ENCODE data around the gene CNTN4.
A peak's percentile ranks its signal among the peaks of the same experiment; 100 is the strongest.

CNTN4 gene

DNA sequence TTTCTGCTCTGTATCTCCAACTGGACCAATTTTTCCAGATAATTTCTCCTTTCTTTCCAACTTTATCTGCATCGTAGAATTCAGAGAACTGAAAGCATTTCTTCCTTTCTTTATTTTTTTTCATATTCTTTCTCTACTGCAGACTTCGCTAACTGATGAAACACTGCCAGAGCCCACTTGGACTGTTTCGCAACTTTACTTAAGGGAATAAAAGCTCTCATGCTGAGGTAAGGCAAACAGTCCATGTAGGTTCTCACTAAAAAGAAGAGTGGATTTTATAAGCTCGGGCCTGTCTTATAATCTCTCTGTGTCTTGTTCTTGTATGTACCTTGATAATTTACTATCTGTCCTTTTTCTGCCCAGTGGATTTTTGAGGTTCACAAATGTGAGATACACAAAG, 163.5 kb downstream of the CNTN4 start:
- DNase-seq: no peak

DNA sequence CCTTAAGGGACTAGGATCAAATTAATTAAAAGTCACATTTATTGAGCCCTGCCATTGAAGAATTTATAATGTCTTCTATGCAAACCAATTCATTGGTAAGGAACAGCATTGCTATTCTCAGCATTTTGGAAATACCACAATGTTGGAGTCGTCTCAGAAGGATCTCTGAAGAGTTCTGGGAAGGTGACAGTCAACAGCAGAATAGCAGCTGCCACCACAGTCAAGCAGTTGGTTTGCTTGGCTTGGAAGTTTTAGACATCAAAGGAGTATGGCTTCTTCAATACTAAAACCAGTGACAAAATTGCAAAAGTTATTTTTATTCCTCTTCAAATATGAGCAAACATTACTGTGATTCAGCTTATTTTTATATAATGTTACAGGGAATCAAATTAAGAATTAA, 167.9 kb downstream of the CNTN4 start:
- DNase-seq: no peak

DNA sequence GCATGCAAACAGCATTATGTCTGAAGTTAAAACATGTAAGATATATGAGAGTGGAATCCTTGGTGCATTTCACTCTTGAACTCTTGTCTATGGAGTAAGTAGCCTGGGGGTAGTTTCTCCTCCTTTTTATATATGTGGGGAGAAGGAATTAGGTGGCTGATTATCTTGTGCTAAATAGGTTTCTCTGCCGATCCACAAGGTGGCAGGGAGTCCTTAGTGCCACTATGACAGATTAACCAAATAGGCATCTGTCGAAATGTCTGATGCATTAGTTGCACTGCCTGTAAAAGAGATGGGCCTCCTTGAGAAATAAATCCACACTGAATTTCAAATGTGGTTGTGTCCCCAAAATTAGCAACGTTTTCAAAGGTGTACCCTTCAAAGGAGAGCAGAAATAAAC, 170.1 kb downstream of the CNTN4 start:
- no peak for DNase-seq

- DNase-seq: no peak
Observed at GRCh38 chr3:2274526-2274925, 175.9 kb downstream of the CNTN4 start.

GRCh38 chr3:2283818-2284217, 185.2 kb downstream of the CNTN4 start:
- DNase-seq: no peak

GRCh38 chr3:2300938-2301337, 202.3 kb downstream of the CNTN4 start:
- DNase-seq: no peak

- no peak for DNase-seq
Observed at GRCh38 chr3:2301361-2301760, 202.7 kb downstream of the CNTN4 start.

DNA sequence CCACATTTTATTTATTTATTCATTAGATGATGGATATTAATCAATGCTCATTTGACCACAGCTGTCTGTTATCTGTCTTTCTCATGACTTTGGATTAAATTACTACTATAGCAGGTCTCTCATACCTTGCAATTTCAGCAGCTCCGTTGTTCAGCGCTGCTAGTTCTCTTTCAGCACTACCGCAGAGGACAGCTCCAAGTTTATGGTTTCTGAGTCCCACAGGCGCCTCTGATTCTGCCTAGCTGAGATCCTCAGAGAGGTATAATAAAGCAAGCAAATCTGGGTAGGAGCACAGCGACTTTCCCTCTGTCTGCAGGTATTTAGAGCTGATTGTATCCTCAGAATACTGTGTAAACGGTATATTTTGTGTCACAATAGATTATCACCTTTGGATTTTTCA, 204.9 kb downstream of the CNTN4 start:
- DNase-seq: peak; percentile 6

DNA sequence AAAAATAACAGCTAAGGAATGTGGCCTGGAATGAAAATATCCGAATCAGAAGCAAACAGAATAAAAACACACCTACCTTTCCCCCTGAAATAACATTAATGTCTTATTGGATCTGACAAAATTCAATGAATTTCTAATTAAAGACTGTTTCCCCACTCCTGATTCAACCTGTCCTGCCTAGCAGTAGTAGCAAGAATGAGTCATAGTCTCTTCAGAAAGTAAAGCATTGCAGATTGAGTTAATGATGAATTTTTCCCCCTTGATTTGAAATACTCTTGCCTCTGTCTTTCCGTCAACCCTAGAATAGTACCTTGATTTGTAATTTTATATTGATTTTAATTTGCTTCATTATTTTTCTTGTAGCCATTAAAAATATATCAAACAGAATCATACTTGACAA, 212.4 kb downstream of the CNTN4 start:
- no peak for DNase-seq

DNA sequence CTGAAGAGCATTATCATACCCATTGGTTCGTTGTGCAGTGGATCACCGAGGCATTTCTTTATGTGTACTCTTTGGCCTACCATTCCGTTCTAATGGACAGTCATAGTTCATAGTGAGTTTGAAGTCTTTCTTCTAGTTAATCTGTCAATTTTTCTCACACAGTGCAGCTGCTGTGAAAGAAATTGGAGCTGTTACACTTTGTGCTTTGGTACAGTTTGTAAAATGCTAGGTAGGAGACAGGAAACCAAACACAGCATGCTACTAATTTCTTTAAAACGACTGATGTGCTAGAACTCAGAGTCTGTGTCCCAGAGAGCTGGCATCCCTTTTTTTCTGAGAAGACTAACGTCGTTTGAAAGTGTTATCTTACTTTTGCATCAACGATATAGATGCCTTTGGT, 218.9 kb downstream of the CNTN4 start:
- DNase-seq: no peak

- no peak for DNase-seq
Observed at GRCh38 chr3:2334921-2335320, 236.3 kb downstream of the CNTN4 start.

- no peak for DNase-seq
Observed at GRCh38 chr3:2343031-2343682, 244.5 kb downstream of the CNTN4 start.

GRCh38 chr3:2352134-2352762, 253.6 kb downstream of the CNTN4 start:
- no peak for DNase-seq

- no peak for DNase-seq
Observed at GRCh38 chr3:2354702-2355101, 256.0 kb downstream of the CNTN4 start.

DNA sequence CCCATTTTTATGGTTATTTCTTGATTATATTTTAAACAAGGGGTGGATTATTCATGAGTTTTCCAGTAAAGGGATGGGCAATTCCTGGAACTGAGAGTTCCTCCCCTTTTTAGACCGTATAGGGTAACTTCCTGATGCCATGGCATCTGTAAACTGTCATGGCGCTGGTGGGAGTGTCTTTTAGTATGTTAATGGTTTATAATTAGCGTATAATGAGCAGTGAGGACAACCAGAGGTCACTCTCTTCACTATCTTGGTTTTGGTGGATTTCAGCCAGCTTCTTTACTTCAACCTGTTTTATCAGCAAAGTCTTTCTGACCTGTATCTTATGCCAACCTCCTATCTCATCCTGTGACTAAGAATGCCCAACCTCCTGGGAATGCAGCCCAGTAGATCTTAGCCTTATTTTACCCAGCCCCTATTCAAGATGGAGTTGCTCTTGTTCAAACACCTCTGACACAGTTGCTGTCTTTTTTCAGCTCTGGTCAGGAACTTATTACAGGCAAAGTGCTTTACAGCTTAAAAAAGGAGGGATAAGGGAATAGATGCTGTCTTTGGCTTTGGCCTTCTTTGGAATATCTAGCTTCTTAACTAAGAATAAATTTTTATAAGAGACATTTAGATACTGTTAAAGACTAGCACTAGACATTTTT, 257.8 kb downstream of the CNTN4 start:
- no peak for DNase-seq

DNA sequence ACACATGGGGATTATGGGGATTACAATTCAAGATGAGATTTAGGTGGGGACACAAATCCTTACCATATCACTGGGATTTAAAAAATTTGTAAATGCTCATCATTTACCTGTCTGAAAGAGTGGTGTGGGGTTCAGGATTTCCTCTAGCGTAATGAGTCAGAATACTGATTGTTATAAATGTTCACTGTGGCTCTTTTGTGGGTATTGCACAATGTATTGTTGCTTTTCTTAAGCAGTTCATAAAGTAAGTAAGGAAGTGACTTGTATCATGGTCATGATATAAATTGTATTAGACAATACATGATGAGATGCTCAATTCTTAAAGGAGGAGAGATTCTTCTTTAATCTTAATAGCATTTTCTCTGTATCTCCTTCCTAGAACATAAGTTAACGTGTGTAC, 262.1 kb downstream of the CNTN4 start:
- DNase-seq: no peak

GRCh38 chr3:2362122-2362521, 263.5 kb downstream of the CNTN4 start:
- DNase-seq: no peak

- DNase-seq: no peak
Observed at GRCh38 chr3:2363854-2364253, 265.2 kb downstream of the CNTN4 start.

DNA sequence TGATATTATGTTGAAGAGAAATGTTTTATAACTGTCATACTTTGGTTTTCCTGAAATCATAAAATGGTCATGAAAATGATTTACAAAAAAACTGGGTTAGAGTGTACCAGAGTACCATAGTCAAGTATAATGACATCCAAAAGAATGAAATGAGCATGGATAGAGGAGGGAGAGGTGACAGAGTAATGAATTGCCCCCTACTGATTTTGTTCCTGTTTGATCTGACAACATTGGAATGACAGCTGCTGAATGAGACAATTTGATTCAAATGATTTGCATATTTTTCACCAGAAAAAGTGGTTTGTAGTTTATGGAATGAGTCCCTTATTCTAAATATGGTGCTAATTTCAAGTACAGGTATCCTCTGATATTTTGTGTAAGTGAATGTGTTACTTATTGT, 271.7 kb downstream of the CNTN4 start:
- DNase-seq: no peak

- DNase-seq: no peak
Observed at GRCh38 chr3:2372306-2372705, 273.6 kb downstream of the CNTN4 start.

GRCh38 chr3:2375376-2375775, 276.7 kb downstream of the CNTN4 start:
- no peak for DNase-seq

- DNase-seq: no peak
Observed at GRCh38 chr3:2377281-2377680, 278.6 kb downstream of the CNTN4 start.

GRCh38 chr3:2390926-2391532, 292.4 kb downstream of the CNTN4 start:
- no peak for DNase-seq

GRCh38 chr3:2391896-2392295, 293.2 kb downstream of the CNTN4 start:
- DNase-seq: no peak
